Amniotic stem cell (primary cell): ENCODE results near the gene GAN.
"Not testable (repeated sequence)": the region's sequence is repeated elsewhere in the genome, so short reads cannot be mapped to it uniquely, and the experiment has no call there.

Experiments
- DNase-seq: peaks from one replicate; lab custom pipeline; 2025; lab: John Stamatoyannopoulos, UW

The GAN gene

GRCh38 chr16:81397879-81398520, 83.2 kb downstream of the GAN start:
- no peak for DNase-seq

- no peak for DNase-seq
Observed at GRCh38 chr16:81399909-81400308, 85.1 kb downstream of the GAN start.

- peak; percentile 73 for DNase-seq
Observed at GRCh38 chr16:81401035-81401950, 86.5 kb downstream of the GAN start.

- no peak for DNase-seq
Observed at GRCh38 chr16:81403208-81403600, 88.4 kb downstream of the GAN start.

- peak; percentile 30 for DNase-seq
Observed at GRCh38 chr16:81403601-81404391, 89.0 kb downstream of the GAN start.

- DNase-seq, result not testable (repeated sequence)
Observed at GRCh38 chr16:81405002-81405401, 90.2 kb downstream of the GAN start.

- DNase-seq, result peak; percentile 41
Observed at GRCh38 chr16:81405702-81406113, 90.9 kb downstream of the GAN start.

- DNase-seq, result no peak
Observed at GRCh38 chr16:81408409-81408950, 93.7 kb downstream of the GAN start.

GRCh38 chr16:81409016-81409556, 94.3 kb downstream of the GAN start:
- DNase-seq, result no peak

GRCh38 chr16:81410643-81411293, 96.0 kb downstream of the GAN start:
- no peak for DNase-seq

- no peak for DNase-seq
Observed at GRCh38 chr16:81413245-81413990, 98.7 kb downstream of the GAN start.

GRCh38 chr16:81415751-81416150, 101.0 kb downstream of the GAN start:
- no peak for DNase-seq

GRCh38 chr16:81416749-81417148, 102.0 kb downstream of the GAN start:
- no peak for DNase-seq

GRCh38 chr16:81417210-81417609, 102.4 kb downstream of the GAN start:
- no peak for DNase-seq

GRCh38 chr16:81419806-81420205, 105.0 kb downstream of the GAN start:
- DNase-seq, result no peak

GRCh38 chr16:81421126-81421525, 106.4 kb downstream of the GAN start:
- DNase-seq, result no peak

- DNase-seq, result no peak
Observed at GRCh38 chr16:81421536-81421935, 106.8 kb downstream of the GAN start.

- not testable (repeated sequence) for DNase-seq
Observed at GRCh38 chr16:81422153-81422552, 107.4 kb downstream of the GAN start.

GRCh38 chr16:81424771-81425170, 110.0 kb downstream of the GAN start:
- no peak for DNase-seq

- DNase-seq, result no peak
Observed at GRCh38 chr16:81427219-81427618, 112.5 kb downstream of the GAN start.
